Measurements from ENCODE around the gene CTNNA3. TPM values are rescaled to one million over a fixed set of nuclear protein-coding genes. Genes with fewer than 3 reads are reported as not detected.

The CTNNA3 gene
- total and polyA plus RNA-seq, 2 of the 4 experiments (the other 2 are of a cell fraction), result 0.19 to 0.90 TPM

GRCh38 chr10:67288688-67289410 is 407.1 kb downstream of the CTNNA3 start:
- no CpG with 5 or more reads among the region's 3 CpGs for WGBS, 2 experiments (ENCODE audit: extremely low coverage in 2 of 2, insufficient read length in 1 of 2)
- DNase-seq (no peak), ATAC-seq (ENCODE audit: low read depth) (no peak)
- no peaks in the 10 kb centered on the region for H3K9me3 ChIP-seq (ENCODE audit: control insufficient read depth, insufficient read depth, low read length)
- no peak overlapping the region for H2AFZ ChIP-seq (replicated peaks; ENCODE audit: low read length, poor library complexity)
- no peak overlapping the region for H4K5ac ChIP-seq (ENCODE audit: low read depth, low read length)
- intact Hi-C loops (cut with micrococcal nuclease) (no loop called here), dilution Hi-C loops (cut with HindIII; ENCODE audit: low sequenced_read_pairs, unreplicated experiment) (no loop called here), in situ Hi-C loops (cut with MboI; ENCODE audit: low sequenced_read_pairs) (no loop called here)
- H3K4me2 ChIP-seq (ENCODE audit: low read depth, low read length), result no peak overlapping the region
- no peak overlapping the region for H2BK15ac ChIP-seq (ENCODE audit: low read depth, low read length)
- POLR2A ChIA-PET (ENCODE audit: unreplicated experiment), result no interaction called here
- H3K79me1 ChIP-seq (ENCODE audit: low read depth in 1 of 2, low read length in 2 of 2), result no peaks in the 10 kb centered on the region
- no TSS peak for BruUV-seq (replicated peaks)
- TF ChIP-seq MAFK (IDR thresholded peaks at IDR 0.05; ENCODE audit: low read depth, low read length) (no peak), ELK1 (IDR thresholded peaks at IDR 0.05; ENCODE audit: borderline replicate concordance, low read depth, low read length) (no peak), NFE2L2 (IDR thresholded peaks at IDR 0.05; ENCODE audit: low read depth, low read length) (no peak), CHD1 (IDR thresholded peaks at IDR 0.05; ENCODE audit: low read depth, low read length) (no peak), MAZ (IDR thresholded peaks at IDR 0.05; ENCODE audit: borderline replicate concordance, low read depth, low read length) (no peak), USF2 (IDR thresholded peaks at IDR 0.05; ENCODE audit: low read depth, low read length) (no peak), FOS (IDR thresholded peaks at IDR 0.05; ENCODE audit: low read depth, low read length) (no peak), SMC3 (IDR thresholded peaks at IDR 0.05; ENCODE audit: low read depth, low read length) (no peak), RCOR1 (IDR thresholded peaks at IDR 0.05; ENCODE audit: insufficient replicate concordance, low read length) (no peak), BHLHE40 (IDR thresholded peaks at IDR 0.05; ENCODE audit: low read depth, low read length) (no peak), RFX5 (IDR thresholded peaks at IDR 0.05; ENCODE audit: low read depth, low read length) (no peak), MXI1 (IDR thresholded peaks at IDR 0.05; ENCODE audit: borderline replicate concordance, low read depth, low read length) (no peak), CTCF (conservative IDR thresholded peaks at IDR 0.05; ENCODE audit: low read depth, low read length) (no peak), RAD21 (IDR thresholded peaks at IDR 0.05; ENCODE audit: low read length) (no peak), POLR2A (IDR thresholded peaks at IDR 0.05; ENCODE audit: low read depth, low read length) (no peak), CEBPB (IDR thresholded peaks at IDR 0.05; ENCODE audit: low read depth, low read length) (no peak)
- no peak overlapping the region for H4K91ac ChIP-seq (ENCODE audit: insufficient read depth, low read depth, low read length)
- no peaks in the 10 kb centered on the region for H4K20me1 ChIP-seq (ENCODE audit: insufficient read depth, low read length)
- H2BK5ac ChIP-seq (ENCODE audit: low read depth, low read length, poor library complexity, severe bottlenecking), result no peak overlapping the region
- no peak overlapping the region for H3K9ac ChIP-seq (ENCODE audit: low read depth, low read length)
- H3K23ac ChIP-seq (ENCODE audit: low read depth, low read length), result no peak overlapping the region
- H3K27me3 ChIP-seq (ENCODE audit: control insufficient read depth, insufficient read depth, low read length), result no peaks in the 10 kb centered on the region
- H3K4me3 ChIP-seq (ENCODE audit: insufficient read depth, low read depth, low read length), result no peak overlapping the region
- CTCF ChIA-PET, result interaction anchor here (1.6 kb wide), 1 partner anchor 17 kb away, joined by 4 read pairs; no protein-coding TSS in a partner anchor
- no peak overlapping the region for H3K4ac ChIP-seq (ENCODE audit: low read depth, low read length)
- no peak overlapping the region for H2BK120ac ChIP-seq (ENCODE audit: low read depth, low read length)
- H4K8ac ChIP-seq (ENCODE audit: low read depth in 2 of 2, low read length in 2 of 2), result no peak overlapping the region
- H3K18ac ChIP-seq (ENCODE audit: low read depth, low read length), result no peak overlapping the region
- no peak overlapping the region for H3K14ac ChIP-seq (replicated peaks; ENCODE audit: low read depth, low read length)
- H2AK9ac ChIP-seq (replicated peaks; ENCODE audit: low read depth, low read length, poor library complexity), result no peak overlapping the region
- no peak overlapping the region for H2AK5ac ChIP-seq (ENCODE audit: low read depth, low read length)
- no peaks in the 10 kb centered on the region for H3K36me3 ChIP-seq (ENCODE audit: control insufficient read depth, insufficient read depth, low read length)
- no peaks in the 10 kb centered on the region for H3K9me1 ChIP-seq (ENCODE audit: insufficient read depth, low read length)
- no peak overlapping the region for H3K56ac ChIP-seq (ENCODE audit: extremely low read depth, insufficient read depth, low read length)
- H2BK20ac ChIP-seq (ENCODE audit: low read depth, low read length), result no peak overlapping the region
- no peaks in the 10 kb centered on the region for H3K4me1 ChIP-seq (ENCODE audit: control insufficient read depth, insufficient read depth, low read length)
- H3K27ac ChIP-seq (ENCODE audit: insufficient read depth, low read length), result no peak overlapping the region
